NCI-H446 treated with DMSO at 0.1 percent for 48 hours (cell line): ENCODE data around the gene NCAM1.

Experiments used
- DNase-seq: peaks from one replicate; lab custom pipeline; 2025; lab: John Stamatoyannopoulos, UW

The NCAM1 gene

DNA sequence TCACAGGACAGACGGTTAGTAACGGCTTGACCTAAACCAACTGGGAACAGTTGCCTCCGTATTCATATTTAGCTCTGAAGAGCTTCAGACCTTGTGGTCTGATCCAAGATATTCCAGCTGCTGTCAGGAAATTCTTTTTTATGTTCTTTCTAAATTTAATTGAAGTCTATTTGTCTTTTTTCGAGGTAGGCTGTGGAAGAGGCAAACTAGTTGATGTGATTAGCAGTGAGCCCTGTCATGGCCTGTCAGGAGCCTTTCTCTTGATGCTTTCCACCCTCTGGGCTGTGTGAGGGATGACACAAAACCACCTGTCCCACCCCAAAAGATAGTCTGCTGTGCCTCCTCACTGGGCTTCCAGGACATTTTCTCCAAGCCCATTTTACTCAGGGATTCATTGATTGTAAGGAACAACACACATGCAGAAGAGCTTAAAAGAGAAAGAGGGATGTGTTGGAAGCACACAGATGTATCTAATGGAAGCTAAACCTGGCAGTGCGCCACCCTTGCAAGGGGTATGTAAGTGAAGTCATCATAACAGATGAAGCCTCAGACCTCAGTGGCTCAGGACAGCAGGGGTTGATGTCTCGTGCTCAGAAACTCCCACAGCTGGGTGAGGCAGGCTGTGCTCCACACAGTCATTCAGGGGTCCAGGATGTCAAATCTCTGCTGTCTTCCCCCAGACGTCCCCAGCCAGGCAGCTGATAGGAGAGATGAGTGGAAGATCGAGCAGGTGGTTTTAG is 170.0 kb downstream of the NCAM1 start:
- DNase-seq, result peak; percentile 27

DNA sequence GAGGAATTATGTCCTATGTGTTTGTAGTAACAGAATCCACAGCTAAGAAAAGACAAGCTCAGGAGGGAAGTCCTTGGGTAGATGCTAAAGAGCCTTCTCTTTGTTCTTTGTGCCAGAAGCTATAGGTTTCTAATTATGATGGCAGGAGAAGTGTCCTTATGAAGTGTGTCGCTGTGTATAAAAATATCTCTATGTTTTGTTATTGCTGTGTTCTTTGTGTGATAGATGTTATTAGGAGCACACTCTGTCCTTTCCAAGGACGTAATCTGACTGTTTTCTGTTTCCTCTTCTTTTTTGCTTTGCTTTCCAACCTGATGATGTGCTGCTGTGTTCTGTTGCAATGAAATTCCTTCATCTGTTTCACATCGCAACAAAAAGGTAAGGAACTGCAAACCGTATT is 171.9 kb downstream of the NCAM1 start:
- no peak for DNase-seq

DNA sequence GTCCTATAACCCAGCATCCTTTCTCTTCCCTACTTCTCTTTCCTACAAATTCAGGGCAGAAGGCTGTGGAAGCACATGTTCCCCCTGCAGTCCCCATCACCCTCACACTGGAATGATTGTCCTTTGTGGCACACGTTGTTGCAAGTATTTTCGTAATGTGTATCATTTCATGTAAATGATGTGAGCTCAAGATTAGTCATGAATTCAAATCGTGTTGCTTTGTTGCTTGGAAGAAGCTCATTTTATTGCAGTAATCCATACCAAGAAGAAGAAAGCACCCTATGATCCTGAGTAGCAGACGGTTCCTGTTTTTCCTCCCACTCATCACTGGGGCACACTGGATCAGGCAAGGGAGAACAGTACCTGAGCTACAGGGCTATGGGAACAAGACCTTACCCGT is 173.4 kb downstream of the NCAM1 start:
- DNase-seq, result no peak

DNA sequence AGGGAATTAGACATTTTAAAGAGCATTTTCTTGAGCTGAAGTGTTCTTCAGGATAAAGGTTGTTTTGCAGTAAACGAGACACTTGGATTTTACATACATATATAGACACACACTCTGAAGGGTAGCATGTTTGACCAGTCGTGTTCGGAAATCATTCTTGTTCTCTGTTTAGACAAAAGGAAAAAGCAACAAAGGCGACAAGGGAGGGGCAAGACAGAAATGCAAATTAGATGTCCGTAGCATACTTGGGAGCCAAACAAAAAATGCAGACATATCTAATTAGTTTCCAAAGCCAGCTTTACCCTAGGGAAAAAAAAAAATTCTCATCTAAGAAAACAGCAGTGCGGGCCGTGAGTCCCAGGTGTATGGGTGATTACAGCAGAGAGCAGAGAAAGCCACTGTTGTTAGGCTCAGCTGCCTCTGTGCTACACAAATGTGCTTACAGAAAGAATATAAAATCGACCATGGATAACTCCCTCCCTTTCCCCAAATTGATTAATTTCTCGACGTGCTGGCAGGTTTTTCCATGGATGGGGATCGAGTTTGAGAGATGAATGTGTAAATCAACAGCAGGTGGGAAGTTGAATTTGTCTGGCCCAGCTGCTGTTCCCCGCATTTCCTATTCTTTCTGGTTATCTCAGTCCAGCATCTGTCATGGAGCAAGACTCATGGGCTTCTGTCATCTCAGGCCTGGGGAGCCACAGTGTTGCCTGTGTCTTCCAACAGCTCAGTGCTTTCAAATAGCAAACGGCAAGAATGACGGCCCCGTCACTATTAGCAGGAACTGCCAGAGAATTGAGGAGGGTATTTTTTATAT is 176.7 kb downstream of the NCAM1 start:
- no peak for DNase-seq

DNA sequence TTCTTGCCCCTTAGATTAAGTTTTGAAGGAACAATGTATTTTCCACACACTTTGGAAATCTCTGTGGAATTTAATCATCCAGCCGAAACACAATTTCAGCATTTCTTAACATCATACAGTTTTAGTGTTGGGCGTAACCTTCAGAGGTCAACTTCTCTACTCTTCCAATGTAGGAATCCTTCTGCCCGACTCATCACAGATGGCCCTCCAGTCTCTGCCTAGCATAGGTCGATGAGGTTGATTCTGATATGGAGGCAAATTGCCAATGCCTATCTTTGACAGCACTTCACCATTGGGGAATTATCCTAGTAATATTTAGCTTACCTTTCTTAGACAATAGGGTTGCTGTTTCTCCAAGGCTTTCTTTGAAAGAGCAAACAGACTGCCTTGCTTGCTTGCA is 177.5 kb downstream of the NCAM1 start:
- no peak for DNase-seq

DNA sequence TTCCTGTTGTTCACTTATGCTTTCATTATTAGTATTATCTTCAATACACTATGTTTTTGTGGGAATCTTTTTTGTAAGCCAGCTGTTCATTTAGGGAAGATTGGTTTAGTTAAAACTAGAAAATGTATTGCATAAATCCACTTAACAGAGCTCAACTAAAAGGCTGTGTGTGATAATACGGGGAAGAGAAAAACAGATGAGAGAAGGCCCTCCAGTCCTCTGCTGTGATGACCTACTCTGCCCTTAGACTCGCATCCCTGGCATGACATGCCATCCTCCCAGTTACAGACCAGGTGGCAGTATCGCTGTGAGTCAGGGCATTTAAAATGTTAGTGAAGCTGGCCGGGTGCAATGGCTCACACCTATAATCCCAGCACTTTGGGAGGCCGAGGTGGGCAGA is 179.8 kb downstream of the NCAM1 start:
- DNase-seq, result no peak

DNA sequence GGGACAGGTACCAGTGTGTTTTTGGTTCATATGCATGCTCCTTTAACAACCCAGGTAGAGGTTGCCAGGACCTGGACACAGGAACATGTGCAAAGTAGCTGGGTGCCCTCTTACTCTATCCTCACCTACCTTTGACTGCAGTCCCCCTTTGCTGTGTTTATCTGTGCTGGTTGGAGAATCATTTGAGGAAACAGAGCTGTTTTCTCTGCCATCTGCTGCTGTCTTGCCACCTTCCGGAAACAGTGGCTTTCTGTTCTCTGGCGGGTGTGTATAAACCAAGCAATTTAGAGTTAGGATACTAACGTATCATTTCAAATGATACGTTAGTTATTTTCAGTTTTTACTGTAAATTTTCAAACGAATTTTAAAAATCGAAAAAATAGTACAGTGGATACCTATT is 181.3 kb downstream of the NCAM1 start:
- DNase-seq, result no peak

DNA sequence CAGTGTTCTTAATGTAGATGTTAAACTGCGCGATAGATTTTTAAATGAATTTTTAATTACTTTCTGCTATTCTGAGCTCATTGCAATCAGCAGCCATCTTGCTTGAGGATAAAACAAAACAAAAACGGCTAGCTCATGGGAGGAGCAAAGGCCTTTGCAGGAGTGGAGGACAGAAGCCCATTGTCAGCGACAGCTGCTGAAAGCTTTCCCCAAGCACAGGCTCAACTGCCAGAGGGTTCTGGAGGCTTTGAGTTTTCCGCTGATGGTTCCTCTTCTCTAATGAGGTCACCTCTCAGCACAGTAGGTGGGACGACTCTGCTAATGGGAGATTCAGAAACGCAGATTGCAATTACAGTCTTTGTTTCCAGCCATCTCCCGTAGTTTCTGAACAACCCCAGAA is 186.0 kb downstream of the NCAM1 start:
- DNase-seq, result no peak

DNA sequence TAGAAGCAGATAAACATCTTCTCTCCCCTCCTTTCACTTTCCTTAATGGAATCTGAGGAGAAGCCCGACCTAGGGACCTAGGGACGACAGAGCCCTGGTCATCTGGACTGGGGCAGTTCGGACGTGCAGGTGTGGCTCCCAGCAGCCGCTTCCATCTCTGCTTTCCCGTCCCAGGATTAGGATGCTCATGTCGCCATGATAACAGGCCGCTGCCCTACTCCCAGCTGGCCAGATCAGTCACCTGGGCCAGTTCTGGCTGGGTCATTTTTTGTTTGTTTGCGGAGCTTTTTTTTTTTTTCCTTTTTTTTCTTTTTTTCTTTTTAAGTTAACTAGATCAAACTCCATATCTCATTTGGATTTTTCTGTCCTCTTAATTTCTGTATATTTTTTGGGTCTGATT is 186.9 kb downstream of the NCAM1 start:
- DNase-seq, result no peak

DNA sequence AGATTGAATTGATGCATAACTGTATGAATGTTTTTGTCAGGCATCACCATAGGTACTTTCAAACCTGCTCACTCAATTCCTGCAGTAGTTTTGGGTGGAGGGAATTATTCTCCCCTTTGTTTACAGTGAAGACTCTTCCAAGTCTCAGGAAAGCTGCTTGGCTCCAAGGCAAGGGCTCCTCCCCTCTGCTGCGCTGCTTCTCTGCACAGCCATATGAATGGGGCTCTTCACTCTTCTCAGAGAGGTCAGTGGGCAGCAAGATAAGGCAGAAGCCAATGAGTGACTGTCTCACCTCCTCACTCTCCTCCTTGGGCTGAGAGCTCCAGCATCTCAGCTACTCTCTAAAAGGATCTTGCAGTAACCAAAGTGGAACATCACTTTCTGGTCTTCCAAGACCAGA is 187.4 kb downstream of the NCAM1 start:
- DNase-seq, result no peak

DNA sequence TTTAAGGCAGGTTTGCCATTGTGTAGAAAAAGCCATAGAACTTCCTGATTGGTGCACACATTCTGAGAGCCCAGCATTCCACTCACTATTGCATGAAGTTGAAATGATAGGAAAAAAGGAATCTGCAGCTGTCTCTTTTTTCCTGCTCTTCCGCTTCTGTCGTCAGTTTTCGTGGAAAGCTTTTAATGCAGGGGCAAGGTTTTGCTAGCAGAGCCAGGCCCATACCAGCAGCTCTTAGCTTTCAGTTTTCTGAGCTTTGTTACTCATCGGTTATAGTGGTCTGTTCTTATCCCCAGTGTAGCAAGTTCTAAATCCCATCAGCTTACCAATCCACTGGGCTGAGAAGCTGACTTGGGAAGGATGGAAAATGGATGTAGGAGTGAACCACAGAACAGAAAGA is 190.3 kb downstream of the NCAM1 start:
- DNase-seq, result no peak

DNA sequence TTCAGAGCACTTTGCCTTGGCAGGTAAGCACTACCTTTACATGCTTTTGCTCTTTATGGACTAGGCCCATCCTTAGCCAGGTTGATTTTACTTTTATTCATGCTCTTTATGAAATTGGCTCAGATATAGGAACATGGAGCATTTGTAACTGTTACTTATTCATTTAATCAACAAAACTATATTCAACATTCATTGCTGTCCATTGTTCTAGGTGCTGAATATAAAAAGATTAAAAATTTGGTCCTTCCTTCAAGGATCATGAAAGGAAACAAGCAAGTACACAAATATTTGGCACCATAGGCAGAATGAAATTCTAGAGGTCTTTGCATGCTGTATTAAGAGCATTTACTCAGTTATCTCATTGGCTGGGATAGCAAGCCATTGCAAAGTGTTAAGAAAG is 191.3 kb downstream of the NCAM1 start:
- no peak for DNase-seq

DNA sequence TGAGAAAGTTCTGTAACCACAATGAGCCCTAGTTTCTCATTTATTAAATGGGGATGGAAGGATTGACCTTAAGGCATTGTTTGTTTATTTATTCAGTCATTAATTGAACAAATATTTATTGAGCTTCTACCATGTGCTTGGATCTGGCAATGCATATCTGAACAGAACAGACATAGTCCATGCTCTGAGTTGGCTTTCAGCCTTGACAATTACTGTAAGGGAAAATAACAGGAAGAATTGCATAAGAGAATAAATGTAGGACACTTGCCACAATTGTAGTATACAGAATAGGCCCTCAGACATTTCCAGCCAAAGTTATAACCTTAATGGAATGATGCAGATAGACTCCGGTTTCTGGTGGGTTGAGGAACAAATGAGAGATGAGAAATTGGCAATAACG is 192.6 kb downstream of the NCAM1 start:
- no peak for DNase-seq

DNA sequence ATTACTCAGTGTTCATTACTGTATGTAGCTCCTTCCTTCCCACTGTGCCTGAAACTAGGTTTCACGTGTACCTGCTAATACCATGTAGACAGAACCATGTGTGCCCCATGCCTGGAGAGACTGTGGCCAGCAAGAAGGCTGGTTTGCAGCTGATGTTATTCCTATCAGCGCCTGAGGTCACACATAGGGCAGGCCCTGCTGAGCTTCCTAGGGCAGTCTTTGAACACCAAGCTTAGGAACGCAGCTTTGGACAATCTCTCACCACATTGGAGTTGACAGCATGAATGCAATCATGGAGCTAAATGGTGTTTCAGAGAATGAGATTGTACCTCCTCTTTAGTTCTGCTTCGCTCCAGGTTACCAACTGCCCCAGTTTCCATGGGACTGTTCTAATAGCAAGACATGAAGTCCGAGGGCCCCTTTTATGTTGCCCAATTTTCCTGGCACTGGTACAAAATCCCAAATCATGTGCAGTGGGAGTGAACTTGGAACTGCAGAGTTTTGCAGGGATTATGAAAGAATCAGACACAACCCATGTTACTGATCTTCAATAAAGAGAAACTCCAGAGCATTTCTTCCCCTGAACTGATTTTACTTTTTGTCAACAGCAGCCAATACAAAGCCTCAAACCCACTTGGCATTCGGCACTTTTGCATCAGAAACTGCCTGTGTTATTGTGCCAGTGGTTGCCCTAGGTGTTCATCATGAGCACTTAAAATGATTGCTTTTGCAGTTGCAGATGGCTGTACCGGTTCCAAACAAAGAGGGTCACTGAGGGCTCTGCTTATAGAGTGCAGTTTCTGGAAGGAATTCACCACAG is 199.0 kb downstream of the NCAM1 start:
- no peak for DNase-seq

DNA sequence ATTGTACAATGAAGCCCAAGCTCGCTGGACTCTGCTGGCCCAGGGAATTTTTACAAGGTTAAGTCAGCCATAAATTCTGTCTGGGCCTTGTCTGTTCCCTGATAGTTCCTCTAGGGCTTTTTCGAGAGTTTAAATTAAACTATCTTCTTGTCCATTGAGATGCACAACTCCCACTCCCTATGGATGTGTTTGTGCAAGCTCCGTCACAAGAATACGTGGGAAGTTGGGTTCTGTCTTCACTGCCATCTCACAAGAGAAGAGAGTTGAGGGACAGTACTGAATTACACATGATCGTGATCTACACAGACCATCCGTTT is 199.5 kb downstream of the NCAM1 start:
- no peak for DNase-seq

DNA sequence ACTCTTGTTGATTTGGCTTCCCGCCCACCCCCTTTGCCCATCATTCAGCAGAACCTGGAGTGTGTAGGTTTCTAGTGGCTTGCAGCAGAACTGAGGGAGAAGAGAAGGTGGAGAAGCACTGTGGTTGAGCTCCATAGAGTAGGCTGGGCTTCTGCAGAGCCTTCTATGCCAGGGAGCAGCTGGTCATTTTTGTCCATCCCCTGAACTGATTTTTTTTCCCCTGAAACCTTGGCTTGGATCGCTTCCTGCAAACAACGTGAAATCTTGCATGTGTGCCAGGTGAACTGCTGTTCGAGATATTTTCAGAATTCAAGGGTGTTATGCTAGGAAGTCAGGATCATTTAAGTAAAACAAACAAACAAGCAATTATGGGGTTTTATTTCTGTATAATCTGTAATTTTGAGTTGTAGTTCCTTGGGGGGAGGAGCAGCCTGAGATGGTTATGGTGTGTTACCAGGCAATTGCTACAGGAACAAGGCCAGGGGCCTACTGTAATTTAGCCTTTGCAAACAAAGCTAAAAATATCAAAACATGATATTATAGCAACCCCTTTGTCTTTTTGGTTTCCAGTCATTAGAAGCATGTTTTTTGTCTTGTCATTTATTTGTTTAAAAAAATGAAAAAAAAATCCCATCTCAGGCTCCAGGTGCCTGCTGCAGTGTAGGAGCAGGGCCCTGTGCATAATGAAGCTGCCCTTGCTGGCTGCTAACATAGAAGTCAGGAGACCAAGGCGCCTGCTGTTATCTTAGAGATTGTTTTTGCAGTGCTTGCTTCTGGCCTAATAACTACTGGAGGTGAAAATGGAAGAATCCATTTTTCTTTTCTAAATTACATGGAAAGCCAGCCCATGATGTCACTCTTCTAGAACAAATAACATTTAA is 200.7 kb downstream of the NCAM1 start:
- DNase-seq, result peak; percentile 51

DNA sequence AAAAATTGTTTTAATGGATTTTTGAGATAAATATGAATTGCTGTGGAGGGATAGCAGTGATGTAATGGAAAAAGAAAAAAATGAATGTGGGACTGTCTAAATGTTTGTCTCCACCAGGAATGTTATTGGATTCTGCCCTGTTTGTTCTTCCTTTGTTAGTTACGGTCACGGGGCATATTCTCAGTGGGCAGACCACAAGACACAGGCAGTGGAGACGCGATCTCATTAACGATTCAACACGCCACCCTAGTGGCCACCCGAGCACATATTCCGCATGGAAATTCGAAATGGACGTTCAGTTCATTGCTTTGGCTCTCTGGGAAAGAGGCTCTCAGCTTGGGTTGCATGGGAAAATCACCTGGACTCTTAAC is 201.4 kb downstream of the NCAM1 start:
- no peak for DNase-seq

DNA sequence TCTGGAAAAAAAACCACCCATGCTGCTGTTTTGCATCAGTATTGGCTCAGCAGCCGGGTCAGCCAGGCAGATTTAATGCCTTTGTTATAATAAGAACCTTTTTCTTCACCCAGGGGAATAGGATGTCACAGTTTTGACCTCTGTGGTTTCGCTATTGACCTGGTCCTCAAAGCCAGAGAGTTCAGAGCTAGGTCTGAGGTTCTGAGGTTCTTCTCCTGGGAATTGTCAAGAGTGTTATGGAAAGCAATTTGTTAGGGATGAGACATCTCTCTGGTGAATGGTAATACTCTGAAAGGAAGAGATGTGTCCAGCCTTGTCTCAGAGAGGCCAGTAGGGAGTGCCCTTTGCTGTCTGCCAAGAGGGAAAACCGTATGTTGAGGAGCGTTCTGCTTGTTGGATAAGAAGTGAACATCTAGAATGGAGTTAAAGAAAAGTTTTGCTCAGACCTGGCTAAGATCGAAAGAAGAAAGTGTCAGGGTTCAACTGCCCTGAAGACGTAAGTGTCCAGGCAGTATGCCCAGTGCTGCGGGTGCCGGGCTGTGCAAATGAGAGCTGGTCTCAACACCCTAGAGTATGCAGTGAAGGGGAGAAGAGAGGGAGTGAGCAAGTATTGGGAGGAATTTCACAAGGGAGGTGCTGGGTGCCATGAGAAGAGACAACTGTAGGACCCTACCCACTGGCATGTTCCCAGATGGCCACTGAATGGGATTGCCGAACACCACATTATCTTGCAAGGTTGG is 202.2 kb downstream of the NCAM1 start:
- no peak for DNase-seq

DNA sequence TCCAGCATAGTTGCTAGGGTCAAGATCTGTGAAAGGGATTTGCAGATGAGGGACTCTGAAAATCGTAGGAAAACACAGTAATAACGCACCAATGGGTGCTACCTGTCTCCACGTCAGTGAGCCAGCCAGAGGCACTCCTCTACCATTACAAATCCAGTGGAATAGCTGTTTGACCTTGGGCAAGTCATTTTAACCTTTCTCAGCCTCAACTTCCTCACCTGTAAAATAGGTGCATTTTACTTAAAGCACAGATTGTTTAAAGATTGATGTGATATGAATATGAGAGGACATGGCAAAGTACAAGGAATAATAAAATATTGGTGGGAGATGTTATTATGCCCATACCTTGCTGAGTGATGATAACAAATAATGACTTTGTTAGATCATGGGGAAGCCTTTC is 205.1 kb downstream of the NCAM1 start:
- no peak for DNase-seq

DNA sequence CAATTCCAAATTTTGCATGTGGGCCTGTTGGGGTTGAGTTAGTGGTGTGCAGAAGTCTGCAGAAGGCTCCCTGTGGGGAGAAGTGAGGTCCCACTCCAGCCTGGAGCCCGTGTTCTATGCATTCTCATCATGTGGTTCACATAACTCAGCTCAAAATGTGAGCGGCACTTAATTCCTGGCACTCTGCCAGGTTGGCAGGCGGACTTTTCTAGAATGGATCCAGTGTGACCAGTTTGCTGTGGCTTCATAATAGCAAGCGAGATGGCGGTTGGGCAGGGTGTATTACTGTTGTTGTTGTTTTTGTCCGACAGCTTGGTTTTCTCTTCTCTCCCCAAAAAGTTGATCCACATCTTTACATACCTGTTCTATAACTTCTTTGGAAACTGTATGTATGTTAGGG is 206.4 kb downstream of the NCAM1 start:
- no peak for DNase-seq
